HG02884 (cell line): ENCODE results near the gene FITM1.

Experiments
- ATAC-seq: cut with Tn5 transposase; IDR thresholded peaks from one replicate; pipeline ENCODE4 v1.9.1; 2021; ENCODE audit warnings: mild to moderate bottlenecking, moderate library complexity; ENCODE audit not compliant: unreplicated experiment

The FITM1 gene

DNA sequence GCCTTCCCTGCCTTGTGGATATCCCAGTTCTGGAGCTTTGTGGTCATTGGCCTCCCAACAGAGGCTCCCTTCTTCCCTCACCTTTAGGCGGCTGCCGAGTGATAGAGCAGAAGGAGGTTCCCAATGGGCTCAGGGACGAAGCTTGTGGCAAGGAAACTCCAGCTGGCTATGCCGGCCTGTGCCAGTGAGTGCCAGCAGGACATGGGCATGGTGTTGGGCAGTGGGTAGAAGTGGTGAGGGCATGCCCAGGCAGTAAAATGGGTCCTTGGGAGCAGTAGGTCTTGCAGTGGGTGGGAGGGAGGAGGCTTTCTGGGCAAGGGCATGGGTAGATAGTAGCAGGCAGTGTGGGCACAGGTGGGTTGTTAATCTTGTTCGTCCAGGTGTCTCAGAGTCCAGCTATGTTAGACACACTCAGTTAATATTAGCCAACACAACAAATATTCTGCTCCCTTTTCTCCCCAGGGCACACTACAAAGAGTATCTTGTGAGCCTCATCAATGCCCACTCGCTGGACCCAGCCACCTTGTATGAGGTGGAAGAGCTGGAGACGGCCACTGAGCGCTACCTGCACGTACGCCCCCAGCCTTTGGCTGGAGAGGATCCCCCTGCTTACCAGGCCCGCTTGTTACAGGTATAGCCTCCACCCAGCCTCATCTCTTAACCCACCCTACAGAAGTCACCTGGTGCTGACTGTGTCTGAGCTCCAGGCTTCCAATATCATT, 29.5 kb downstream of the FITM1 start:
- no peak for ATAC-seq

DNA sequence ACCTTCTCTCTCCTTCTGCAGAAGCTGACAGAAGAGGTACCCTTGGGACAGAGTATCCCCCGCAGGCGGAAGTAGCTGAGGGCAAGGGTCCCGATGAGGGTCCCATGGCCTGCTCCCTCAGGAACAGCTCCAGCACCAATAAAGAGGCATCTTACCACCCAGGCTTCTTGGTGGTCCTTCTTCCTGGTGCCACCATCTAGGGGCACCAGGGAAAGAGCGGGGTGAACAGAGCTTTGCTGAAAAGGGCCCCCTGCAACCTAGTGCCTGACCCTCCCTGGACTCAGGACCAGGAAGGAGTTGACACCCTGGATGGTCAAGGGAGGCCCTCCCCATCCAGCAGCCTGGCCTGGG, 30.0 kb downstream of the FITM1 start:
- ATAC-seq: no peak

DNA sequence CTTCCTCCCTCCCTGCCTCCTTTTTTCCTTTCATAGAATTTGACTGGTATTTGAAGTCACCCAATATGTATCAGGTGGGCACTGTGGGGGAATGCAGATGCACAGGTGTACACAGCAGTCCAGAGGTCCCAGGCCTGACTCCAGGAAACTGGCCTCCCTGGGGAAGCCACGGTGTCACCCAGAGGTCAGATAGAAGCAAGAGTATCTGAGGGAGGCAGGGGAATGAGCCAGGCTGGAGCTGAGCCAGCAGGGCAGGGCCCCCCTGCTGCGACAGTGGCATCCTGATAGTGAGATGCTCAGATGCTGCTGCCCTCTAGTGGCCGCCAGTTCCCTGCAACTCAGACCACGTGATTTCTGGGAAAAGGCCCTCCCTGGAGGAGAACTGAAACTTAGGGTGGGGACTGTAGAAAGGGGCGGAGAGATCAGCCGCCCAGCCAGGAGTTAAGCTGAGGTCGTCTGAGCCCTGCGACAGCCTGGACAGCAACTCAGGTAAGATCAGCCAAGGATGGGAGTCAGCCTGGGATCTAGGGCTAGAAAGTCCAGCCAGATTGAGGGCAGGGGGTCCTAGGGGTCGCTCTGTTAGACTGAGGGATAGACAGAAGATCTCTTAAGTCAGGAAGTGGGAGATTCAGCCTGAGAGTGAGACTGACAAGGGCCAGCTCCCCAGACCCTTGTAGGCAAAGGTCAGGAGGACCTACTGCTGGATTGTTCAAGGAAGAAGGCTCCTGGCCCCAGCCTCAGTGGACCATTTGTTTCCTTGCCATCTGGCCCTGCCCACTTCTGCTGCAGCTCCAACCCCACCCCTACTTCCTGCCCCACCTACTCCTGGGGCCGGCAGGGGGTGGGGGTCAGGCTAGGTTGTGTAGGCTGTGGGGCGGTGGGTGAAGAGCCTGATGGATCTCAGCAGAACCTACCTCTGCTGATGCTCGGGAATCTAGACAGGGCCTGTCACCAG, 30.7 kb downstream of the FITM1 start, which contains the start of gene IRF9:
IRF9 (plus strand) TSS at position 416 of the 955 bp plus-strand sequence. CDS start 880 bp downstream, outside the sequence.
- peak; percentile 77 for ATAC-seq

DNA sequence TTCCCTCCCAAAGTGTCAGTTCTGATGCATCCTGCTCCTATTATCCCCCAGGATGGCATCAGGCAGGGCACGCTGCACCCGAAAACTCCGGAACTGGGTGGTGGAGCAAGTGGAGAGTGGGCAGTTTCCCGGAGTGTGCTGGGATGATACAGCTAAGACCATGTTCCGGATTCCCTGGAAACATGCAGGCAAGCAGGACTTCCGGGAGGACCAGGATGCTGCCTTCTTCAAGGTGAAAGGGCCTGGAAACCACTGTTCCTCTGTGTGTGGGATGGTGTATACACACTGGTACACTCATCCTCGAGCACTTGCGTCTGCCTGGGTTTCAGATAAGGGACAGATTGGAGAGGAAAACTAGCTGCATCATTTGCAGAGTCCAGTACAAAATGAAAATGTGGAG, 31.6 kb downstream of the FITM1 start:
- no peak for ATAC-seq

DNA sequence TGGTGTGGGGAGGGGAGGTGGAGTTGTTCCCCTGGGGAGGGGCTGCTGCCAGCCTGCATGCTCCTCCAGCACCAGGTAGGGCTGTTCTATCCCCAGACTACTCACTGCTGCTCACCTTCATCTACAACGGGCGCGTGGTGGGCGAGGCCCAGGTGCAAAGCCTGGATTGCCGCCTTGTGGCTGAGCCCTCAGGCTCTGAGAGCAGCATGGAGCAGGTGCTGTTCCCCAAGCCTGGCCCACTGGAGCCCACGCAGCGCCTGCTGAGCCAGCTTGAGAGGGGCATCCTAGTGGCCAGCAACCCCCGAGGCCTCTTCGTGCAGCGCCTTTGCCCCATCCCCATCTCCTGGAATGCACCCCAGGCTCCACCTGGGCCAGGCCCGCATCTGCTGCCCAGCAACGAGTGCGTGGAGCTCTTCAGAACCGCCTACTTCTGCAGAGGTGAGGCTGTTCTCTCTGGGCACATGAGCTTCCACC, 34.1 kb downstream of the FITM1 start:
- no peak for ATAC-seq

DNA sequence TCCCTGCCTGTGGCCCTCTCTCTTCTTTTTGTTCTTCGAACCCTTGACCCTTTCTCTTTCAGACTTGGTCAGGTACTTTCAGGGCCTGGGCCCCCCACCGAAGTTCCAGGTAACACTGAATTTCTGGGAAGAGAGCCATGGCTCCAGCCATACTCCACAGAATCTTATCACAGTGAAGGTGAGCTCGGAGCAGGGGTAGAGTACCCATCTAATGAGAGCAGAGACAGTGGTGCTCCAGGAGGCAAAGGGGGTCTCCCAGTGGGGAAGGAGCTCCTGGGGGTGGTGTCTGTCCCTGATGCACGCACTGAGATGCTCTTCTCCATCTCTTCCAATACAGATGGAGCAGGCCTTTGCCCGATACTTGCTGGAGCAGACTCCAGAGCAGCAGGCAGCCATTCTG, 35.3 kb downstream of the FITM1 start:
- ATAC-seq: no peak

DNA sequence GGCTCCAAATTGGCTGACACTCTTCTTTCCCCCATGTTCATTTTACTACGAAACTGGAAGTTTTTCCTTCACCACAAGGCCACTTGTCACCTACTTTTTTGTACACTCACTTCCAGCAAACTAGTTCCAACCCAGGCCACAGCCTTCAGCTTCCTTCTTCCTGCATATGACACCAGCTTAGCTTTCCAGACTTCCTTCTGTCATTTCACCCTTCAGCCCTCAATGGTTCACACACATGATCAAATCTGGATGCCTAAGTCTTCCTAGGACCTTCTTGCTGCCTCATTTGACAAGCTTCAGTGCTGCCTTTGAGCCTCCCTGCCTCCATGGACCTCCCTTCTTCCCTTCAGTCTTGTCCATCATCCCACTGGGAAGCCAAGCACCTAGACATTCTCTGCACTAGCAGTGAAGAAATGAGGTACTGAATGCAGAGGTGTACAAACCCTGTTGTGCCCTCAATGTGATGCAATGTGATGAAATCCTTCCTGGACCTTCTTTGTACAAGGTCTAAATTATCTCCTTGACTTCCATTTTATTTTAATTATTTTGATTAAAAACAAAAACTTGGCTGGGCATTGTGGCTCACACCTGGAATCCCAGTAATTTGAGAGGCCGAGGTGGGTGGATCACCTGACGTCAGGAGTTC, 37.1 kb downstream of the FITM1 start:
- ATAC-seq: no peak

DNA sequence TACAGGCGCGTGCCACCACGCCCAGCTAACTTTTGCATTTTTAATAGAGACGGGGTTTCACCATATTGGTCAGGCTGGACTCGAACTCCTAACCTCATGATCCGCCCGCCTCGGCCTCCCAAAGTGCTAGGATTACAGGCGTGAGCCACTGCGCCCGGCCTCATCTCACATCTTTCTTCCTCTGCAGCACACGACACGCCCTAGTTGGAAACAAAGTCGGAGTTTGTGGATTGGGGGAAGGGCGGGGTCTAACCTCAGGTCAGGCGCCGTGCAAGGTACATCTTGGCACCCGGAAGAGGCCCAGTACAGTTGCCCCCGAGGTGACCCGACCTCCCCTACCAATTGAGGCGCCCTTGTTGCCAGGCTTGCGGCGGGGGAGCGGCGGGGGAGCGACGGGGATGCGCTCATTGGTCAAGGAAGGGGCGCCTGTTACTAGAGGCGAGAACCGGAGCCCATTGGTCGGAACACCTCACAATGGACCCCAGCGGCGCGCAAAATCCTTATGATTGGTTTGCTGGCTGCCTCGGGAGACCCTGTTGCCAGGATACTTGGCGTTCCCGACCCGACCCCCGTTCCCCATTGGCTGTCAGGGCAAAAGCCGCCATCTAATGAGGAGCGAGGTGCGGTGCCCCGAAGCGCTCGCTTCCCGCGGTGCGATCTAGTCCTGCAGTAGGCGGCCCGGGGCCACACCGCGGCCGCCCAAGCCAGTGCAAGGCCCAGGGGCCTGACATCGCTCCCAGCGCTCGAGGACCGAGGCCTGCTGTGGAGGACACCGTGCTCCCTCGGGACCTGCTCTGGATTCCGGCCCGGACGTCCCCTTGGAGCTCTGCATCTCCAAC, 41.2 kb downstream of the FITM1 start, which contains the start of gene REC8:
REC8 (plus strand) TSS at position 659 of the 839 bp plus-strand sequence. CDS start 473 bp downstream, outside the sequence.
- peak; percentile 76 for ATAC-seq

DNA sequence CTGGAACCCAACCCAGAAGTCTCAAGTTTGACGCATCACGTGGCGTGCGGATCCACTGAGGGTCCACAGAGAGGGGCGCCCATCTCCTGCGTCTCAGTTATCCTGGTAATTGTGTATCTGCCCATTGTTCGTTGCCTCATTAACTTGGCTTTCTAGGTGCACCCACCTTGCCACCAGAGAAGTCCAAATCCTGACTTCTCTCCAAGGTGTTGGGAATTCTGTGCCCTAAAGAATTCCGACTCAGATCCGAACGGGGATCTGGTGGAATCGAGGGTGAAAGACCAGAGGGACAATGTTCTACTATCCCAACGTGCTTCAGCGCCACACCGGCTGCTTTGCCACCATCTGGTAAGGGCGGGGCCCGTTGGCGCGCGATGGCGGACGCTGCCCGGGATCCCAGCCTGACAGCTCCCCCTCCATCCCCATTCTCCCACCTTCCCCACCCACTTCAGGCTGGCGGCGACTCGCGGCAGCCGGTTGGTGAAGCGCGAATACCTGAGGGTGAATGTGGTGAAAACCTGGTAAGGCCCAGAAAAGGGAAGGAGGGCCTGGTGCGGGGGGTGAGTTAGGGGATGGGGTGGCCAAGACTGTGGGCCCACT, 41.9 kb downstream of the FITM1 start:
- no peak for ATAC-seq

DNA sequence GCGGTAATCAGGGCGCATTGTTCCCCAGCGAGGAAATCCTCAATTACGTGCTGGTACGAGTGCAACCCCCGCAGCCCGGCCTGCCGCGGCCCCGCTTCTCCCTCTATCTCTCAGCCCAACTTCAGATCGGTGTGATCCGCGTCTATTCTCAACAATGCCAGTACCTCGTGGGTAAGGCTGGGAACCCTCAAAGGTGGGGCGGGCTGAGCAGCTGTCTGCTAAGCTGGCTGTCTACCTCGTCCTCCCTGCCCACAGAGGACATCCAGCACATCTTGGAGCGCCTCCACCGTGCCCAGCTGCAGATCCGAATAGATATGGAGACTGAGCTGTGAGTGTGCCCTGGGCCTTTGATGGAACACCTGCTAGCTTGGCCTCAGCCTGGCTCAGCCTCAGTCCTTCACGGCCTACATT, 42.4 kb downstream of the FITM1 start:
- ATAC-seq: no peak

DNA sequence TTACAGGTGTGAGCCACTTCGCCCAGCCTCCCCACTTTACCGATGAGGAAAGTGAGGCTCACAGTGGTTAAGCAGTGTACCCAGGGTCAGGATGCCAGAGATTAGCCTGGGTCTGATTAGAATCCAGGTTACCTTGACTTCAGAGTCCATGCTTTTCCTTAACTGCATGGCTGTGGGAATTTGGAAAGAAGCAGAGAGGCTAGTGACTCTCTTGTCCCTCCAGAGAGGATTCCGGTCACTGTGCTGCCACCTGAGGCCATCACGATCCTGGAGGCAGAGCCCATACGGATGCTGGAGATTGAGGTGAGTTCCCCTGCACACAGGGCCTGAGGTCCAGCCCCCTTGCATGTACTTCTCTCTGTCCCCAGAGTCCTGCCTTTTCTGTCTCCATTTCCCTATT, 46.1 kb downstream of the FITM1 start:
- no peak for ATAC-seq

DNA sequence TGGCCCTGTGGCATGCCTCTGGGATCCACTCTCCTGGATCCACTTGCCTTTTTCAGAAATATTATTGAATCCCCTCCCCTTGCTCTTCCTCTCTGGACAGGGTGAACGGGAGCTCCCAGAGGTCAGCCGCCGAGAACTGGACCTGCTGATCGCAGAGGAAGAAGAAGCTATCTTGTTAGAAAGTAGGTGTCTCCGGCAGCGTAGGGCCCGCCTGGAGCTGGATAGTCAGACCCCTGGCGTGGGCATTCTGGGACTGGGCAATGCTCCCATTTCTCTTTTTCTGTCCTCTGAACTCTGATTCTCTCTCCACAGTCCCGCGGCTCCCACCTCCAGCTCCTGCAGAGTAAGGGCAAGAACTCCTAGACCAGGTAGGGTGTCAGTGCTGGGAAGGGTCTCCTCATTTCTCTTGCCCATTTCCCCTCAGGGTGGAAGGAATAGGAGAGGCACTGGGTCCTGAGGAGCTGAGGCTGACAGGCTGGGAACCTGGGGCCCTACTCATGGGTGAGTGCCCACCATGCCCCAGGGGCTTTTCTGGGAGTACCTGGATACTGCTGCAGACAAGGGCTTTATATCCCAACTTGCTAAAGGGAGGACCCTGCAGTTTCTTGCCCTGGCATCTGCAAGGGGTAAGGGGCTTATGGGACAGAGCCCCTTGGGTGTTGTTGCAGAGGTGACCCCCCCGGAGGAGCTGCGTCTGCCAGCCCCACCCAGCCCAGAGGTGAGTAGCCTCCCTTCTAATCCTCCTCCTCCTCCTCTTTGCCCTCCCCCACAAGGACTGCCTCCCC, 46.8 kb downstream of the FITM1 start:
- ATAC-seq: no peak

DNA sequence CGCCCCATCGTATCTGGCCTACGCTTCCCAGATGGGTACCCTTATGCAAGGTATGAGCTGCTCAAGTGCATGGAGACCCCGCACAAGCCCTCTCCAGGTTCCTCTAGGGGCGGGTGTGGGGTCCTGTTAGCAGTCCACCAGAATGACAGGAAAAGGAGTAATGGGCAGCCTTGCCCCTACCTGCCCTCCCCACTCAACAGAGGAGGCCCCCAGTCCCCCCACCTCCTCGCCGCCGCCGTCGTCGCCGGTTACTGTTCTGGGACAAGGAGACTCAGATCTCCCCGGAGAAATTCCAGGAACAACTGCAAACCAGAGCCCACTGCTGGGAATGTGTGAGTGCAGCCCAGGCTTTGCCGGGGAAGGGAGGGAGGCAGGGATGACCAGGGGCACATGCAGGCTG, 47.4 kb downstream of the FITM1 start:
- ATAC-seq: no peak

DNA sequence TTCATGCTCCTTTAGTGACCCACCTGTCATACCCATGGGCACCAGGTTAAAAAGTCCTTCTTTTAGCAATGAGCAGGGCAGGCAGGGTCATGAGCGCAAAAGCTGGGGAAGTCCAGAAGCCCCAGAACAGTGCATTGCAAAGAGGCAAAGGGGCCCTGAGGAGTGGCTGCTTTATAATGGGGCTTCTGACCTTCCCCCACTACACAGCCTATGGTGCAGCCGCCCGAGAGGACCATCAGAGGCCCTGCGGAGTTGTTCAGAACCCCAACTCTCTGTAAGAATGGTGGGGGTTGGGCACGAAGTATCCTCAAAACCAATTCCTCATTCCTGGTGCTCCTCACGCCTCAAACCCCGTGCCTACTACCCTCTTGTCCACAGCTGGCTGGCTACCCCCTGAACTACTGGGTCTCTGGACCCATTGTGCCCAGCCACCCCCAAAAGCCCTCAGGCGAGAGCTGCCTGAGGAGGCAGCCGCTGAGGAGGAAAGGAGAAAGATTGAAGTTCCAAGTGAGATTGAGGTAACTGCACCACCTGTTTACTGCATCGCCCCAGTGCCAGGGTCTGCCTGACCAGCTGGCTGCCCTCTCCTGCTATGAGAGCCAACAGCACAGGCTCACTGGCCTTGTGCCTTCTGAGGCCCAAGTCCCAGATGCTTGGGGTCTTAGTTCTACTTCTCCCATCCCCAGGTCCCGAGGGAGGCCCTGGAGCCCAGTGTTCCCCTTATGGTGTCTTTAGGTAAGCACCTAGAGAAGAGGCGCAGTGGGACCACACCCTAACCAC, 48.1 kb downstream of the FITM1 start:
- no peak for ATAC-seq

DNA sequence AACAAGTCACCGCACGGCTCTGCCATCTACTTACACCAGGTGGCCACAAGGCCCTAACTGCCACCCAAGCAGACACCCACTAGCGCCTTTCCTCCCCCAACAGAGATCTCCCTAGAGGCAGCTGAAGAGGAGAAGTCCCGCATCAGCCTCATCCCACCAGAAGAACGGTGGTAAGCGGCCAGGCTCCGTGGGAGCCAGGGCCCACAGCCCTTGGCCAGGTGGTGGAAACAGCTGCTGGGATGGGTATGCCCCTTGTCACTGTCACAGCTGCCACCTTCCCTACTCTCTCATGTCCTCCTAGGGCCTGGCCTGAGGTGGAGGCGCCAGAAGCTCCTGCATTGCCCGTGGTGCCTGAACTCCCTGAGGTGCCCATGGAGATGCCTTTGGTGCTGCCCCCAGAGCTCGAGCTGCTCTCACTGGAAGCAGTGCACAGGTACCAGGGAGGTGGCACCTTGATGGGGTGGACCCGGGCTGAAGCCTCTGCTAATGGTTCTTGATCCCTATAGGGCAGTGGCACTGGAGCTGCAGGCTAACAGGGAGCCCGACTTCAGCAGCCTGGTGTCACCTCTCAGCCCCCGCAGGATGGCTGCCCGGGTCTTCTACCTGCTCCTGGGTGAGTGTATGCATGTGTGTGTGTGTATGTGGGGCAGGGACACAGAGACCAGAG, 49.0 kb downstream of the FITM1 start:
- ATAC-seq: no peak

DNA sequence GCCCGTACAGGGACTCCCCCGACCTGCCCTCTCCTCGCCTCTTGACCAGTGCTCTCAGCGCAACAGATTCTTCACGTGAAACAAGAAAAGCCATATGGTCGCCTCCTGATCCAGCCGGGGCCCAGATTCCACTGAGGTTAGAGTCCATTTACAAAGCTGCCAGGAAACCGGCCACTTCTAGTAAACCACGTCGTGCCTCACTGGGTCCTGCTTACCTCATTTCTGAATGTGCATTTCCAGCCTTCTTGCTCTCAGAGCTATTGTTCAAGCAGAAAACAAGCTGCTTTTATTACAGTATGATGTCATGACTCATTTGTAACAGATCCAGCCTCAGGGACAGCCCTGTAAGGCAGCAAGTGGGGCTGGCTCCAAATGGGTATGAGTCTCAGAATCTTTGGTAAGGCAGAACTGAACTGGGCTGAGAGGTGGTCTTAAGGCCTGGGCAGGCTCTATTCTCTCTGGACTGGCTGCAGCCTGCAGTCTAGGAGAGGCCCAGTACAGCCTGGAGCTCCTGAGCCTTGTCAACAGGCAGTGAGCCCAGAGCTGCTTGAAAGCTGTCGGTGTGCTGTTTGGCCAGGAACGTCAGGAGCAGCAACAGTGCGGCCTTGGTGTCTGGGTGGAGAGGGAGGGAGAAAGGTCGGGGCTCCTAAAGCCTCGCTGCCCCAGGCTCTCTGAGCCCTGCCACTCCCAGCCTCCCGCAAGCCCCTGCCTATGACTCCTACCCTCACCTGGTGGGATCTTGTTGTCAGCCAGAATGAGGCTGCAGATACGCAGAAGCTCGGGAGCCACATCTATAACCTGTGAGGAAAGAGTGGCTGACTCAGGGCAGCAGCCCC, 49.7 kb downstream of the FITM1 start:
- ATAC-seq: no peak
